GM12872 (cell line): Measurements from ENCODE around the gene ATP8B4.

Source experiments
- CTCF ChIP-seq: IDR thresholded peaks from 3 replicates; pipeline ENCODE4 v1.5.1; 2011; ENCODE audit warnings: low read depth, mild to moderate bottlenecking, low read length, moderate library complexity; ENCODE audit not compliant: insufficient read depth

The ATP8B4 gene

GRCh38 chr15:49813625-49814024 is 305.4 kb downstream of the ATP8B4 start:
- TF ChIP-seq CTCF: no peak

- TF ChIP-seq CTCF: no peak
Observed at GRCh38 chr15:49810720-49811119, 308.3 kb downstream of the ATP8B4 start.

- no peak for TF ChIP-seq CTCF
Observed at GRCh38 chr15:49809894-49810609, 309.0 kb downstream of the ATP8B4 start.

GRCh38 chr15:49808341-49808740 is 310.7 kb downstream of the ATP8B4 start:
- no peak for TF ChIP-seq CTCF
